Mucosa of stomach (tissue), 1 donor: ENCODE data around the gene SHKBP1.
A peak's percentile ranks its signal among the peaks of the same experiment; 100 is the strongest.

Experiments
- H3K27me3 ChIP-seq: one replicate; pipeline ENCODE4 v1.7.0; 2013; ENCODE audit warnings: mild to moderate bottlenecking, low read length; ENCODE audit not compliant: control insufficient read depth, insufficient read depth
- H3K36me3 ChIP-seq: one replicate; pipeline ENCODE4 v1.7.0; 2013; ENCODE audit warnings: low read length; ENCODE audit not compliant: control insufficient read depth, insufficient read depth
- H3K4me1 ChIP-seq: one replicate; pipeline ENCODE4 v1.7.0; 2013; ENCODE audit warnings: mild to moderate bottlenecking, low read length; ENCODE audit not compliant: control insufficient read depth, insufficient read depth
- H3K4me3 ChIP-seq: one replicate; pipeline ENCODE4 v1.7.0; 2013; ENCODE audit warnings: low read length
- H3K9ac ChIP-seq: one replicate; pipeline ENCODE4 v1.7.0; 2013; ENCODE audit warnings: mild to moderate bottlenecking, low read length, moderate library complexity
- H3K9me3 ChIP-seq: one replicate; pipeline ENCODE4 v1.7.0; 2013; ENCODE audit warnings: mild to moderate bottlenecking, low read length, moderate library complexity; ENCODE audit not compliant: control insufficient read depth
- donor health status: Pancreatic carcinoma.

SHKBP1 gene

DNA sequence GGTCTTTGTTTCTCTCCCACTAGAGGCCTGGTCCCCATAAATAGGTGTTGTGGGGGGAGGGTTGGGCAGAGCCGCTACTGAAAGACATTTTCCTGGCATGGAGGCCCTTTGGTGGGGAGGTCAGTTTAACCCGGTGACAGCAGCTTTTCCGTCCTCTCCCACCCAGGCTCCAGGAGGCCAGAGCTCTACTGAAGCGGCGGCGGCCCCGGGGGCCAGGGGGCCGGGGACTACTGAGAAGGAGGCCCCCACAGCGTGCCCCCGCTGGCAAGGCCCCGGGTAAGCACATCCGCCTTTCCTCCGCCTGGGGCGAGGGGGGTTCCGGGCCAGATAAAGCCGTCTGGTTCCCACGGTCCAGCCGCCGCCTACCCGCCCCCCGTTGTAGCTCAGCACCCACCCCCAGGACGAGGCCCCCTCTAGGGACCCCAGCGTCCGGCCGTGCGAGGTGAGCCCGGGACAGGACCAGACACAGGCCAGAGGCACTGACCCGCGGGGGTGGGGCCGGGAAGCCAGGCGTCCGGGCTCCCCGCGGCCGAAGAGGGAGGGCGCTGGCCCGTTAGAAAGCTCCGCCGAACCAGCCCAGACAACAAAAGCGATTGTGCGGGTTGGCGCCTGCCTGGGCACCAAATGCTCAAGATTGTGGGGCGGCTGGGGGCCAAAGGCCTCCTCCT lies 23.4 kb downstream of the SHKBP1 start:
- H3K4me1 ChIP-seq = peaks cover 52% of the 10 kb centered on the region
- H3K4me3 ChIP-seq = no peak overlapping the region
- peaks cover 54% of the 10 kb centered on the region for H3K27me3 ChIP-seq
- H3K36me3 ChIP-seq = no peaks in the 10 kb centered on the region
- peak overlapping the region; percentile 12 for H3K9ac ChIP-seq
- H3K9me3 ChIP-seq = no peaks in the 10 kb centered on the region

DNA sequence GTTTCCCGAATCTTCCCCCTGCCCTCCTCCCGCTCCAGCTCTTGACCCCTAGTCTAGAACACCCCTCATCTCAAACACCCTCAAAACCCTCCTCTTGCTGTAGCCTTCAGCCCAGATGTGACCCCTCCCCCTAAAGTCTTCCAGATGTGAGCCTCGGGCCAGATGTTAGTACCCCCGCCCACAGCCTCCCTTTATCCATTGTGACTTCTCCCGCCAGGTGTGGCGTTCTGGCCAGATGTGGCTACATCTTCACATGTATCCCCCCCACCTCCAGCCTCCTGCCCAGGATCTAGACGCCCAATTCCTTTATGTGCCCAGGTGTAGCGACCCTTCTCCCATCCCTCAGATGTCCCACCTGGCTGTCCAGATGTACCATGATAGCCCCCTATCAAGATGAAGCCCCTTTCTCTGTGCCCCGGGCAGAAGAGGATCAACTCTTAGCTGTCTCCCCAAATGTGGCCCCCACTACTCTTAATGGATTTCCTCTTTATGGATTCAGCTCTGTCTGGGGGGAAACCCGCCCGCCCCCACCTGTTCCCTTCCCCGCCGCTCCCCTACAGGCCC lies 24.0 kb downstream of the SHKBP1 start:
- peak overlapping the region; percentile 12 for H3K9ac ChIP-seq
- peaks cover 50% of the 10 kb centered on the region for H3K27me3 ChIP-seq
- H3K4me3 ChIP-seq = no peak overlapping the region
- peaks cover 54% of the 10 kb centered on the region for H3K4me1 ChIP-seq
- H3K36me3 ChIP-seq = no peaks in the 10 kb centered on the region
- no peaks in the 10 kb centered on the region for H3K9me3 ChIP-seq

DNA sequence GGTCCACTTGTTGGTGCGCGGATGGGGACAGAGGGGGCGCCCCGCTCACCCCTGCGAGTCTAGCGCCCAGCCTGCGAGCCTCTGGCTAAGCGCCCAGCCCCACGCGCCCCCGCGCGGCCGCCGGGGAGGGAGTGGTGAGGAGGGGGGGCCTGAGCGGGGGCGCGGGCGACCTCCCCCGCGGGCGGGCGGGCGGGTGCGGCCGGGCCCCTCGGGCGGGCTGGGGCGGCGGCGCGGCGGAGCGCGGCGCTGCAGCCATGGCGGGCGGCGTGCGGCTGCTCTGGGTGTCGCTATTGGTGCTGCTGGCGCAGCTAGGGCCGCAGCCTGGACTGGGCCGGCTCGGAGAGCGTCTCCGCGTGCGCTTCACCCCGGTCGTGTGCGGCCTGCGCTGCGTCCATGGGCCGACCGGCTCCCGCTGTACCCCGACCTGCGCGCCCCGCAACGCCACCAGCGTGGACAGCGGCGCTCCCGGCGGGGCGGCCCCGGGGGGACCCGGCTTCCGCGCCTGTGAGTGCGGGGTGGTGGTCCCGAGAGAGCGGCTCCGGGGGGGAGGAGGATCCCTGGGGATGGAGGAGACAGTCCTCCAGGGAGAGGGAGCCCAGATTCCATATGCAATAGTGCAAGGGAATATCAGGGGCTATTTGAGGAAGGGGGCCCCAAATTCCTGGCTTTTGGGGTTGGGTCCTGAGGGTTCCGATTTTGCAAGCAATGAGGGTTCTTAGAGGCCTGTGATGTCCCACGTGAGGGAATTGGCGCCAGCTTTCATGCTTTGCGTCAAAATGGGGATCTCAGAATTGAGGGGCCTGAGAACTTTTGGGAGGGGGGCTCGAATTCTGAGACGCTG lies 24.7 kb downstream of the SHKBP1 start, which contains the start of gene LTBP4:
Gene LTBP4 (plus strand): TSS at position 236 of the 841 bp plus-strand sequence. CDS start 19 bp downstream, at position 255.
- Histone ChIP-seq H3K4me1 (peaks cover 60% of the 10 kb centered on the region), H3K36me3 (no peaks in the 10 kb centered on the region)

DNA sequence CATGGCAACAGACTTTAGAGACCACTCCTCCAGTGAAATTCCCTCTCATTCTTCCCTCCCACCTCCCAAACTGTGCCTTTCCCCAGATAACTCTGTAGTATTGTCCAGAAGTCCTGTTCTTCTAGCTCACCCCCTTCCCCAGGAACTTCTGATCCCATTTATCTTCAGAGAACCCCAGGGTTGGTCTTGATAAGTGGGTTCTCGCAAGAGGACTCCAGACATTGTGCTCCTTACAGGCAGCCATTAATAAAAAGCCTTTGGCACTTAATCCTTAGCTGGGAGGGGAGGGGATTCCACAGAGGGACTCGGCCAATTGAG lies 26.4 kb downstream of the SHKBP1 start:
- Histone ChIP-seq H3K4me1 (peaks cover 68% of the 10 kb centered on the region), H3K4me3 (no peak overlapping the region), H3K27me3 (peaks cover 35% of the 10 kb centered on the region), H3K9me3 (no peaks in the 10 kb centered on the region), H3K36me3 (no peaks in the 10 kb centered on the region), H3K9ac (peak overlapping the region; percentile 56)

More for the DNA sequence above, 24.7 kb downstream of the SHKBP1 start, which contains the start of gene LTBP4:
- H3K4me3 ChIP-seq = peak within 1 kb of the TSS; percentile 6
- H3K9ac ChIP-seq = peak within 1 kb of the TSS; percentile 75
- peaks cover 47% of the 10 kb centered on the region for H3K27me3 ChIP-seq
- no peaks in the 10 kb centered on the region for H3K9me3 ChIP-seq

DNA sequence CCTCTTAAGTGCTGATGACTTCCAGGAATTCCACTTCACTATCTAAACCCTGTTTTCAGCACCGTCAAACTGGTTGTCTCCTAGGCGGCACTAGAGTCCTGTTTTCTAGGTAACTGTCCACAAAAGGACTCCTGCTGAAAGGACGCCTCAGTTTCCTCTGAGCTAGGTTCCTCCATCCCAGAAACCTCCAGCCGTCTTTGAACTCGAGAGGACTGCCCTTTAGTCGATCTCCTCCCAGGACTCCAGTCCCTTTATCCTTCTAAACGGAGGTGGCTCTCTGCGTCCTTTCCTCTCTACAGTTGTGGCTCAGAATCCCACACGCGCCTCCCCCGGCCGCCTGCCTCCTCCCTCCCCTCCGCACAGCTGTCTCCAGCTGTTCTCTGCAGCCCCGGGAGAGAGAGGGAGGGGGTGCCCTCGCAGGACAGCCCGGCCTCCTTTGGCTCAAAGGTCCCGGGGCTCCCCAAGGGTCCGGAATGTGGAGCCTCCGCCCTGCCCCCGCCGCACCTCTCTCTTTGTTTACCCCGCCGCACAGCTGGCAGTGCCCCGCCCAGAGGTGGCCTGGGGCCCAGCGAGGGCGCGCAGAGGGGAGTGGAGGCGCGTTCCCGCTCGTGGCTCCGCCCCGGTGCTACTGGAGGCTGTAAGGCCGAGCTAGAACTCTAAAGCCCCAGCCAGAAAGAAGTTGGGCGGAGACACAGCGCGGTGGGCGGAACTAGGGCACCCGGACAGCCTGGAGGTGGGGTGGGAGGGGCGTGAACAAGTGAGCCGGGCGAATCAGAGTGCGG lies 26.9 kb downstream of the SHKBP1 start:
- Histone ChIP-seq H3K4me1 (peaks cover 74% of the 10 kb centered on the region), H3K27me3 (peaks cover 29% of the 10 kb centered on the region), H3K4me3 (no peak overlapping the region), H3K36me3 (no peaks in the 10 kb centered on the region), H3K9me3 (no peaks in the 10 kb centered on the region), H3K9ac (peak overlapping the region; percentile 56)

DNA sequence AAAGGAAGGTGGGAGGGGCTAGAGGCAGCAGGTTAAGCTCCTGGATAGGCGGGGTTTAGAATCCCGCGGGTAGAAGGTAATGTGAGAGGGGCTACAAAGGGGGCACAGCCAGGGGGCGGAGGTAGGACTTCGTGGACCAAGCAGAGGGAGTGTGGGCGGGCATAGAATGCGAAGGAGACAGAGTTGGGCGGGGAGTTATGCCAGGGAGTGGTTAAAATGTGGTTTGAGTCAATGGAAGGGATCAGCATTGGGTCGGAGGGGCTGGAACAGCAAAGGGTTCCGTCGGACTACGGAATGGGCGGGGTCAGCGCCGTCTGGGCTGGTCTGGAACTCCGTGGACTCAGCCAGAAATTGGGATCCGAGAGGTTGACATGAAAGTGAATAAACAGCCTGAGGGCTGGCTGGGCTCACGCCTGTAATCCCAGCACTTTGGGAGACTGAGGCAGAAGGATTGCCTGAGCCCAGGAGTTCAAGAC lies 27.5 kb downstream of the SHKBP1 start:
- peaks cover 24% of the 10 kb centered on the region for H3K27me3 ChIP-seq
- H3K9ac ChIP-seq = peak overlapping the region; percentile 56
- H3K4me1 ChIP-seq = peaks cover 79% of the 10 kb centered on the region
- H3K4me3 ChIP-seq = no peak overlapping the region
- no peaks in the 10 kb centered on the region for H3K9me3 ChIP-seq
- H3K36me3 ChIP-seq = no peaks in the 10 kb centered on the region

DNA sequence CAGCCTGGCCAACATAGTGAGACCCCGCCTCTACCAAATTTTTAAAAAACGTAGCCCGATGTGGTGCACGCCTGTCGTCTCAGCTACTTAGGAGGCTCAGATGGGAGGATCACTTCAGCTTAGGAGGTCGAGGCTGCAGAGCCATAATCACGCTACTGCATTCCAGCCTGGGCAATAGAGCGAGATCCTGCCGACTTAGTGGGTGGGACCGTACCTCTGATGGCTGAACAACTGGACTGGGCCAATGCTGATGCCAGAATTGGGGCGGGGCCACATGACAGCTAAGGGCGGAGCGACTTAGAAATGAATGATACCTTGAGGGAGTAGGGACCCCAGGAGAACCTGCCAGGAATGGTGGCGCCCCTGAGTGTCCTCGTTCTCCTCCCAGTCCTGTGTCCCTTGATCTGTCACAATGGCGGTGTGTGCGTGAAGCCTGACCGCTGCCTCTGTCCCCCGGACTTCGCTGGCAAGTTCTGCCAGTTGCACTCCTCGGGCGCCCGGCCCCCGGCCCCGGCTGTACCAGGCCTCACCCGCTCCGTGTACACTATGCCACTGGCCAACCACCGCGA lies 28.1 kb downstream of the SHKBP1 start:
- Histone ChIP-seq H3K9me3 (no peaks in the 10 kb centered on the region), H3K36me3 (no peaks in the 10 kb centered on the region), H3K4me3 (peak overlapping the region; percentile 60), H3K27me3 (peaks cover 19% of the 10 kb centered on the region), H3K4me1 (peaks cover 83% of the 10 kb centered on the region), H3K9ac (peak overlapping the region; percentile 68)

DNA sequence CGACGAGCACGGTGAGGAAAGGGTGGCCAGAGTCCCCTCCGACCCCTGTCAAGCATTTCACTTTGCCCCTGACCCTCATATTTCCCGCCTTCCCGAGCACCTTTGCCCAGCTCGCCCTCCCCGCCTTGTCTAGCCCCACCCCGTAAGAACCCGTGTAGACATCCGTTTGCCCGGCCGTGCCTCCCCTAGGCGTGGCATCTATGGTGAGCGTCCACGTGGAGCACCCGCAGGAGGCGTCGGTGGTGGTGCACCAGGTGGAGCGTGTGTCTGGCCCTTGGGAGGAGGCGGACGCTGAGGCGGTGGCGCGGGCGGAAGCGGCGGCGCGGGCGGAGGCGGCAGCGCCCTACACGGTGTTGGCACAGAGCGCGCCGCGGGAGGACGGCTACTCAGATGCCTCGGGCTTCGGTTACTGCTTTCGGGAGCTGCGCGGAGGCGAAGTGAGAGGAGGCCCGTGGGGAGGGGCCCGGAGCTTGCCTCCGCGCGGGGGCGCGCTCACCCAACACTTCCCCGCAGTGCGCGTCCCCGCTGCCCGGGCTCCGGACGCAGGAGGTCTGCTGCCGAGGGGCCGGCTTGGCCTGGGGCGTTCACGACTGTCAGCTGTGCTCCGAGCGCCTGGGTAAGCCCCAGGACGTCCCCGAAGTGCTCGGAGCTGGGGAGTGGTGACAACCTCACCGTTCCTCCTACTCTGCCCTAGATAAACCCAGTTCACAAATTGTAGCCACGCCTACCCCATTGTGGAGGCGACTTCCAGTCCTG lies 28.7 kb downstream of the SHKBP1 start:
- Histone ChIP-seq H3K36me3 (no peaks in the 10 kb centered on the region), H3K9ac (peak overlapping the region; percentile 68), H3K4me1 (peaks cover 85% of the 10 kb centered on the region), H3K4me3 (peak overlapping the region; percentile 60), H3K27me3 (peaks cover 12% of the 10 kb centered on the region), H3K9me3 (no peaks in the 10 kb centered on the region)

DNA sequence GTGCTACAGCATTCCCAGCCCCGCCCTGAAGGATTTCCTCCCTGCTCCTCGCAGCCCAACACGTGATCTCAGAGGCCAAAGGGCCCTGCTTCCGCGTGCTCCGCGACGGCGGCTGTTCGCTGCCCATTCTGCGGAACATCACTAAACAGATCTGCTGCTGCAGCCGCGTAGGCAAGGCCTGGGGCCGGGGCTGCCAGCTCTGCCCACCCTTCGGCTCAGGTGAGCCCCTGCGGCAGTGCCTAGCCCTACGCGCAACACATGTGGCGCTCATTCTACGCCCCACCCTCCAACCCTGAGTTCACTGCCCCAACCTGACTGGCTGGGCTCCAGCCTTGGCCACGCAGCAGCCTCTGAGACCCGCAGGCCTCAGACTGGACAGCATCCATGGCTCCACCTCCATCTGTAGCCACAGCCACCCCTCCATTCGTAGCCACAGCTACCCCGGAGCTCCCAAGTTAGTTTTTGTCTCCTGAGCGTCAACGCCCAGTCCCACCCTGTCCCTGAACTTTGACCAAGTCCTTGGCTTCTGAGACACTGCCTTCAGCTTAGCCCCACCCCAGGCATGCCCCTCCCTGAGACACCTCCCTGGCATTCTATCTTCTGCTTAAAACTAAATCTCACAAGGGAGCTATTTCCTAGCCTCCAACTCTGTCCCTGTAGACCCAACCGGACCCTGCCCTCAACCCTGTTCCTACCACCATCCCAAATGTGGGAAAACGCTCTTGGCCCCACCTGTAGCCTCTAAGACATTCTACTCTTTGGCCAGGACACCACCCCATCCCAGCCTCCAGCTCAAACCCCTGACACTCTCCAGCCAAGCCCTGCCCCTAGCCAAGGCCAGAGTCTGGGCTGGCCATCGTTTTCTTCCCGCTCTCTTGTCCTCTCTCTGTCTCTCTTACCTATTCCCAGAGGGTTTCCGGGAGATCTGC lies 30.9 kb downstream of the SHKBP1 start:
- H3K4me3 ChIP-seq = no peak overlapping the region
- no peaks in the 10 kb centered on the region for H3K36me3 ChIP-seq
- no peaks in the 10 kb centered on the region for H3K27me3 ChIP-seq
- H3K9me3 ChIP-seq = no peaks in the 10 kb centered on the region
- peaks cover 85% of the 10 kb centered on the region for H3K4me1 ChIP-seq
- peak overlapping the region; percentile 2 for H3K9ac ChIP-seq

DNA sequence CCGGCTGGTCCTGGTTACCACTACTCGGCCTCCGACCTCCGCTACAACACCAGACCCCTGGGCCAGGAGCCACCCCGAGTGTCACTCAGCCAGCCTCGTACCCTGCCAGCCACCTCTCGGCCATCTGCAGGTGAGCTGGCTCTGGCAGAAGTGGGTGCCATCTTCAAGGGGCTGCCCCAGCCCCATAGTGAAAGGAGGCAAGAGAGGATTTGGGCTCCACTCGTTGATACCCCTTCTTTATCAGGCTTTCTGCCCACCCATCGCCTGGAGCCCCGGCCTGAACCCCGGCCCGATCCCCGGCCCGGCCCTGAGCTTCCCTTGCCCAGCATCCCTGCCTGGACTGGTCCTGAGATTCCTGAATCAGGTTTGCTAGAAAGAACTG lies 31.6 kb downstream of the SHKBP1 start:
- no peaks in the 10 kb centered on the region for H3K36me3 ChIP-seq
- no peak overlapping the region for H3K4me3 ChIP-seq
- peaks cover 78% of the 10 kb centered on the region for H3K4me1 ChIP-seq
- no peaks in the 10 kb centered on the region for H3K27me3 ChIP-seq
- no peaks in the 10 kb centered on the region for H3K9me3 ChIP-seq
- no peak overlapping the region for H3K9ac ChIP-seq
